ENCODE data around the gene LINGO1. TPM values are rescaled to one million over a fixed set of nuclear protein-coding genes. Genes with fewer than 3 reads are reported as not detected.

The LINGO1 gene
- total RNA-seq, 4 donors from 2014 or later, result 0.13 to 1.1 (median 1.0) TPM; not detected in 1

GRCh38 chr15:77574521-77575202 is 58.0 kb downstream of the LINGO1 start:
- no peak for TF ChIP-seq POLR2A (IDR thresholded peaks at IDR 0.05)
- no peak for TF ChIP-seq CTCF (IDR thresholded peaks at IDR 0.05)
- H3K36me3 ChIP-seq, result no peaks in the 10 kb centered on the region
- intact Hi-C loops (cut with DNase I), result no loop called here
- H3K4me1 ChIP-seq, result no peaks in the 10 kb centered on the region
- no peak overlapping the region for H3K4me3 ChIP-seq (replicated peaks in 1 of 3)
- no peaks in the 10 kb centered on the region for H3K9me3 ChIP-seq
- DNase-seq, result no peak
- H3K27me3 ChIP-seq, result no peaks in the 10 kb centered on the region
- 89 to 93% methylated on average over 6 of the region's 6 CpGs for WGBS, 2 donors
- no peak overlapping the region for H3K27ac ChIP-seq

GRCh38 chr15:77573802-77574201 is 58.9 kb downstream of the LINGO1 start:
- no peaks in the 10 kb centered on the region for H3K36me3 ChIP-seq
- WGBS, 2 donors, result 69 to 79% methylated on average over 3 to 4 of the region's 4 CpGs
- no peak for DNase-seq
- H3K27me3 ChIP-seq, result no peaks in the 10 kb centered on the region
- no peaks in the 10 kb centered on the region for H3K4me1 ChIP-seq
- intact Hi-C loops (cut with DNase I), result no loop called here
- no peaks in the 10 kb centered on the region for H3K9me3 ChIP-seq
- H3K27ac ChIP-seq, result no peak overlapping the region
- H3K4me3 ChIP-seq (replicated peaks in 1 of 3), result no peak overlapping the region
- TF ChIP-seq POLR2A (IDR thresholded peaks at IDR 0.05) (no peak), CTCF (IDR thresholded peaks at IDR 0.05) (no peak)

- H3K4me3 ChIP-seq (replicated peaks in 1 of 3), result no peak overlapping the region
- WGBS, 2 donors, result 83 to 97% methylated on average over 3 to 4 of the region's 4 CpGs
- no peaks in the 10 kb centered on the region for H3K27me3 ChIP-seq
- no peaks in the 10 kb centered on the region for H3K9me3 ChIP-seq
- H3K4me1 ChIP-seq, result no peaks in the 10 kb centered on the region
- H3K36me3 ChIP-seq, result no peaks in the 10 kb centered on the region
- H3K27ac ChIP-seq, result no peak overlapping the region
- no peak for DNase-seq
- intact Hi-C loops (cut with DNase I), result no loop called here
- TF ChIP-seq POLR2A (IDR thresholded peaks at IDR 0.05) (no peak), CTCF (IDR thresholded peaks at IDR 0.05) (no peak)
Observed at GRCh38 chr15:77572186-77572585, 60.5 kb downstream of the LINGO1 start.

GRCh38 chr15:77571741-77572140 is 61.0 kb downstream of the LINGO1 start:
- no peak for DNase-seq
- intact Hi-C loops (cut with DNase I), result no loop called here
- H3K4me3 ChIP-seq (replicated peaks in 1 of 3), result no peak overlapping the region
- 96 to 98% methylated on average over 4 to 15 of the region's 15 CpGs for WGBS, 2 donors
- TF ChIP-seq CTCF (IDR thresholded peaks at IDR 0.05) (no peak), POLR2A (IDR thresholded peaks at IDR 0.05) (no peak)
- no peak overlapping the region for H3K27ac ChIP-seq
- H3K36me3 ChIP-seq, result no peaks in the 10 kb centered on the region
- no peaks in the 10 kb centered on the region for H3K9me3 ChIP-seq
- no peaks in the 10 kb centered on the region for H3K27me3 ChIP-seq
- H3K4me1 ChIP-seq, result no peaks in the 10 kb centered on the region

GRCh38 chr15:77571181-77571580 is 61.5 kb downstream of the LINGO1 start:
- H3K27me3 ChIP-seq, result no peaks in the 10 kb centered on the region
- TF ChIP-seq POLR2A (IDR thresholded peaks at IDR 0.05) (no peak), CTCF (IDR thresholded peaks at IDR 0.05) (no peak)
- WGBS, 2 donors, result 85% methylated on average over 4 to 6 of the region's 6 CpGs
- H3K4me3 ChIP-seq (replicated peaks in 1 of 3), result no peak overlapping the region
- DNase-seq, result no peak
- no peak overlapping the region for H3K27ac ChIP-seq
- no peaks in the 10 kb centered on the region for H3K9me3 ChIP-seq
- intact Hi-C loops (cut with DNase I), result no loop called here
- no peaks in the 10 kb centered on the region for H3K4me1 ChIP-seq
- H3K36me3 ChIP-seq, result no peaks in the 10 kb centered on the region

Measured in thyroid gland (tissue), 4 donors.